Chondrocyte (in vitro differentiated cells): ENCODE results near the gene RXFP3. TPM values are rescaled to one million over a fixed set of nuclear protein-coding genes. Genes with fewer than 3 reads are reported as not detected.

ENCODE experiments used
- DNase-seq: peaks from one replicate; pipeline ENCODE4 v3.0.0; 2021; ENCODE audit warnings: mixed read lengths, low spot score
- H3K27ac Mint-ChIP-seq: one replicate; pipeline ENCODE4 v1.8.0; 2021; ENCODE audit warnings: mild to moderate bottlenecking, moderate library complexity, mixed read lengths; ENCODE audit not compliant: unreplicated experiment
- H3K27me3 Mint-ChIP-seq: 2 replicates; pipeline ENCODE4 v1.8.0; 2021; ENCODE audit warnings: low read depth, mixed read lengths
- H3K36me3 Mint-ChIP-seq: 2 replicates; pipeline ENCODE4 v1.8.0; 2021; ENCODE audit warnings: low read depth, mixed read lengths
- H3K4me1 Mint-ChIP-seq: 2 replicates; pipeline ENCODE4 v1.8.0; 2021; ENCODE audit warnings: low read depth, mild to moderate bottlenecking, mixed read lengths
- H3K4me3 Mint-ChIP-seq: one replicate; pipeline ENCODE4 v1.8.0; 2021; ENCODE audit warnings: mild to moderate bottlenecking, moderate library complexity, mixed read lengths; ENCODE audit not compliant: unreplicated experiment
- H3K9me3 Mint-ChIP-seq: 2 replicates; pipeline ENCODE4 v1.8.0; 2021; ENCODE audit warnings: low read depth, mixed read lengths
- CTCF ChIP-seq: fragments of 200-600 bp; sonication (generic); IDR thresholded peaks from 2 replicates; pipeline ENCODE4 v1.5.0; 2021; ENCODE audit warnings: antibody characterized with exemption, mild to moderate bottlenecking, moderate library complexity
- total RNA-seq: library from RNA; stranded (reverse); gene quantifications from 3 replicates; pipeline ENCODE4 v1.2.1, GENCODE V29; 2021

RXFP3 gene
- total RNA-seq, 1 donor from 2014 or later: not detected

GRCh38 chr5:33936004-33936380, 194 bp upstream of the RXFP3 start:
- TF ChIP-seq CTCF: peak; percentile 46
- no peaks in the 10 kb centered on the region for H3K36me3 Mint-ChIP-seq
- no peaks in the 10 kb centered on the region for H3K9me3 Mint-ChIP-seq
- peak; percentile 93 for DNase-seq
- peaks cover 5% of the 10 kb centered on the region for H3K4me1 Mint-ChIP-seq
- peak overlapping the region; percentile 83 for H3K4me3 Mint-ChIP-seq
- no peak overlapping the region for H3K27ac Mint-ChIP-seq
- peaks cover 18% of the 10 kb centered on the region for H3K27me3 Mint-ChIP-seq

GRCh38 chr5:33937017-33937706, 976 bp downstream of the RXFP3 start:
- Mint-ChIP-seq H3K27ac (no peak overlapping the region), H3K36me3 (no peaks in the 10 kb centered on the region), H3K27me3 (peaks cover 23% of the 10 kb centered on the region), H3K4me3 (no peak overlapping the region), H3K9me3 (no peaks in the 10 kb centered on the region), H3K4me1 (peaks cover 5% of the 10 kb centered on the region)
- no peak for TF ChIP-seq CTCF
- DNase-seq: no peak

DNA sequence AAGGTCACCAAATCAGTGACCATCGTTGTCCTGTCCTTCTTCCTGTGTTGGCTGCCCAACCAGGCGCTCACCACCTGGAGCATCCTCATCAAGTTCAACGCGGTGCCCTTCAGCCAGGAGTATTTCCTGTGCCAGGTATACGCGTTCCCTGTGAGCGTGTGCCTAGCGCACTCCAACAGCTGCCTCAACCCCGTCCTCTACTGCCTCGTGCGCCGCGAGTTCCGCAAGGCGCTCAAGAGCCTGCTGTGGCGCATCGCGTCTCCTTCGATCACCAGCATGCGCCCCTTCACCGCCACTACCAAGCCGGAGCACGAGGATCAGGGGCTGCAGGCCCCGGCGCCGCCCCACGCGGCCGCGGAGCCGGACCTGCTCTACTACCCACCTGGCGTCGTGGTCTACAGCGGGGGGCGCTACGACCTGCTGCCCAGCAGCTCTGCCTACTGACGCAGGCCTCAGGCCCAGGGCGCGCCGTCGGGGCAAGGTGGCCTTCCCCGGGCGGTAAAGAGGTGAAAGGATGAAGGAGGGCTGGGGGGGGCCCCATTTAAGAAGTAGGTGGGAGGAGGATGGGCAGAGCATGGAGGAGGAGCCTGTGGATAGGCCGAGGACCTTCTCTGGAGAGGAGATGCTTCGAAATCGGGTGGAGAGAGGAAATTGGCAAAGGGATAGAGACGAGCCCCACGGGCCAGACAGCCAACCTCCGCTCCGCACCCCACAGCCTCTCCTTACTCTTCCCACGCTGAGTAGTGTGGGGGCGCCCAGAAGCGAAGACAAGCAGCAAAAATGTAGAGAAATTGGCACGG, 1.7 kb downstream of the RXFP3 start:
- Mint-ChIP-seq H3K27me3 (peaks cover 26% of the 10 kb centered on the region), H3K36me3 (no peaks in the 10 kb centered on the region), H3K4me1 (peaks cover 5% of the 10 kb centered on the region), H3K9me3 (no peaks in the 10 kb centered on the region), H3K27ac (no peak overlapping the region), H3K4me3 (no peak overlapping the region)
- no peak for DNase-seq
- no peak for TF ChIP-seq CTCF

DNA sequence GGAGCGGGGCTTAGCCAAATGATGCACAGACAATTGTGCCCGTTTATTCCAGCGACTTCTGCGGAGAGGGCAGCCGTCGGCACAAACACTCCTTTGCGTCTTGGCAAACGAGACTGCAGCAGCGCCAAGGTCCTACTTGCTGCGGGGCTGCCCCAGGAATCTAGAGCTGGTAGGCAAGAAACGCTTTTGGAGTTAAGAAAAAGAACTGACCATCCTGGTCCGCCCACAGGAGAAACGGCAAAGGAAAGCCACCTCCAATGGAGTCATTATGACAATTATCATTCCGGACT, 2.3 kb downstream of the RXFP3 start:
- TF ChIP-seq CTCF: no peak
- H3K9me3 Mint-ChIP-seq: no peaks in the 10 kb centered on the region
- peaks cover 5% of the 10 kb centered on the region for H3K4me1 Mint-ChIP-seq
- no peaks in the 10 kb centered on the region for H3K36me3 Mint-ChIP-seq
- peaks cover 26% of the 10 kb centered on the region for H3K27me3 Mint-ChIP-seq
- no peak overlapping the region for H3K4me3 Mint-ChIP-seq
- H3K27ac Mint-ChIP-seq: no peak overlapping the region
- DNase-seq: no peak

GRCh38 chr5:33938881-33939280, 2.7 kb downstream of the RXFP3 start:
- Mint-ChIP-seq H3K27me3 (peaks cover 26% of the 10 kb centered on the region), H3K9me3 (no peaks in the 10 kb centered on the region), H3K4me3 (no peak overlapping the region), H3K36me3 (no peaks in the 10 kb centered on the region), H3K27ac (no peak overlapping the region), H3K4me1 (peaks cover 5% of the 10 kb centered on the region)
- DNase-seq: no peak
- no peak for TF ChIP-seq CTCF
